AG10803 (cell line): ENCODE data around the gene XRCC4.

Experiments used
- DNase-seq: peaks from one replicate; pipeline ENCODE4 v3.0.0; 2010; ENCODE audit warnings: low read depth
- H3K4me3 ChIP-seq: 2 replicates; pipeline ENCODE4 v1.5.1; 2011; ENCODE audit warnings: mild to moderate bottlenecking, low read length, control low read depth
- TF ChIP-seq, protein P1 (sequence below): conservative IDR thresholded peaks from 2 replicates; pipeline ENCODE4 v1.5.1; 2011; ENCODE audit warnings: mild to moderate bottlenecking, low read length, control low read depth, inconsistent platforms

XRCC4 gene

DNA sequence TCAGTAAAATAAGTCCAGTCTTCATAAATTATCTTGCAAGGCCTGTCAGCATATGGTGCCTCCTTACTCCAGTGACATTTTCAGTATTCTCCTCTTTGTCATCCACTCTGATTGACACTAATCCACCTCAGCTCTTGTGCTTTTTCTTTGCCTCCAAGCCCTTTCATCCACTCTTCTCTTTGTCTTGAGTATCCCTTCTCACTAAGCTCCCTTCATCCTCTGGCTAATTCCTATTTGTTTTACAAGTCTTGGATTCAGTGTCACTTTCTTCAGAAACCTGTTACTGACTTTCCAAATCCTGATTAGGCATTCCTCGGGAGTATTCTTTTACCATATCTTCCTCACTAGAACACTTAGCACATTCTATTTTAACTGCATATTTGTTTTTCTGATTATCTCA is 293.6 kb downstream of the XRCC4 start:
- TF ChIP-seq, protein P1, sequence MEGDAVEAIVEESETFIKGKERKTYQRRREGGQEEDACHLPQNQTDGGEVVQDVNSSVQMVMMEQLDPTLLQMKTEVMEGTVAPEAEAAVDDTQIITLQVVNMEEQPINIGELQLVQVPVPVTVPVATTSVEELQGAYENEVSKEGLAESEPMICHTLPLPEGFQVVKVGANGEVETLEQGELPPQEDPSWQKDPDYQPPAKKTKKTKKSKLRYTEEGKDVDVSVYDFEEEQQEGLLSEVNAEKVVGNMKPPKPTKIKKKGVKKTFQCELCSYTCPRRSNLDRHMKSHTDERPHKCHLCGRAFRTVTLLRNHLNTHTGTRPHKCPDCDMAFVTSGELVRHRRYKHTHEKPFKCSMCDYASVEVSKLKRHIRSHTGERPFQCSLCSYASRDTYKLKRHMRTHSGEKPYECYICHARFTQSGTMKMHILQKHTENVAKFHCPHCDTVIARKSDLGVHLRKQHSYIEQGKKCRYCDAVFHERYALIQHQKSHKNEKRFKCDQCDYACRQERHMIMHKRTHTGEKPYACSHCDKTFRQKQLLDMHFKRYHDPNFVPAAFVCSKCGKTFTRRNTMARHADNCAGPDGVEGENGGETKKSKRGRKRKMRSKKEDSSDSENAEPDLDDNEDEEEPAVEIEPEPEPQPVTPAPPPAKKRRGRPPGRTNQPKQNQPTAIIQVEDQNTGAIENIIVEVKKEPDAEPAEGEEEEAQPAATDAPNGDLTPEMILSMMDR = no peak
- no peak overlapping the region for H3K4me3 ChIP-seq
- no peak for DNase-seq

DNA sequence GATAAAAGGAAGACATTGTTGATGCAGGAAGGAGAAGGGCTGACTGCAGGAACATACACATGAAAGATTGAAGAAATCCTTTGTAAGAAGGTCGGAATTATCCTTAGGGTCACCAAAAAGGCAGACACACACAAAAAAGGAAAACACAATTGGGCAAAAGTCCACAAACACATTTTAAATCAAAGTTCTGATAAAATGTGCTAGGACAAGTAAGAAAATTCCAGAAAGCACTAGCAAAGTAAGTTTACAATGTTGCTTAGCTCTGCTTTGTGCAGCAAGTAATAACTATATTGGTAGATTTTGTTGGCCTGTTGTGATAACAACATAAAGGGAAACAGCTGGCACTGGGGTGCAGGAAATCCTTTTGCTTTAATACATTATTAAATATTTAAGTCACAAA is 294.4 kb downstream of the XRCC4 start:
- DNase-seq = no peak
- no peak overlapping the region for H3K4me3 ChIP-seq
- TF ChIP-seq, protein P1 = no peak

DNA sequence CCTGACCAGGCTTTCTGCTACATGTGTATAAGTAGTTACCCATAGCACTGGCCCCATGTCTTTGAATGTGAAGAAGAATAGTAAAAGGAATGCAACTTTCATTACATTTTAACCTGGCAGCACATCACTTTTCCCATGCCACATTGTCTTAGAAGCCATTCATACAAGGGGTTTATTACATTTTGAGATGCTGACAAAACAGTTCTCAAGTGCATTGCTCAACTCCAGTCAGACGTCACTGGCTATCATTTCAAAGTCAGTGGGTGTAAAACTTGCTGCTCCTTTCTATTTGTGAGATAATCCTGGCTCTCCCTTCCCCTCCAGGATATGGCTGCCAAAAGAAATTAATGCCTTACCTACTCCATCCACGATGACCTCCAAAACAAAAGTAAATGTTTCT is 297.2 kb downstream of the XRCC4 start:
- no peak overlapping the region for H3K4me3 ChIP-seq
- peak; percentile 56 for DNase-seq
- TF ChIP-seq, protein P1 = no peak

DNA sequence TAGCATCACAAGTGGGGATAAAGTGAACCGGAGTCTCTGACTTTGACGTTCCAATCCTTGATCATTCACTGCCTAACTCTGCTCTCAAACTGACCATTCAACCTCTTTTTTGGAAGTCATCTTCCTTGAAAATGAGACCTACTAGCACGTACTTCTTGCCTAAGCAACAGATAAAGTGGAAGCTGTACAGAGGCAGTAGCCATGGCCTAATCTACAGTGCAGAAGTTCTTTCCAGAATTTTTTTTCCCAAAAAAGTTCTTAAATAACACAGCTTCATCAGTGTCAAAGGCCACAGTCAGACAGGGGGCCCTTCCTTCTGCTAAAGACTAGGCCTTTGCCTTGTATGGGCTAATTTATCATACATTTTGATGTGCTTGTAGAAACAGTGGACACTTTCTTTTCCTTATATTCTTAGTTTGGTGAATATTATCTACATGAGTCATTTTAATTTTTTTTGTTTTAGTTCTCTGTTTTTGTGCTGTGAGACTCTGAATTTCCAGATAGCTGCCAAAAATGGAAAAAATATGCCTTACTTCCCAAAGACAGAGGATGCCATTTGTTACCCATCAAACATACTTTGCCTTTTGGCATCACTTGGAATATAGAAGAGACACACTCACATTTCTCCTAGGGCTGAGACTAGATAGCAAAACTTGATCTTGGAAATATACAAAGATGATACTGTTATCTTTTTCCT is 297.9 kb downstream of the XRCC4 start:
- no peak overlapping the region for H3K4me3 ChIP-seq
- TF ChIP-seq, protein P1 = no peak
- DNase-seq = peak; percentile 59

DNA sequence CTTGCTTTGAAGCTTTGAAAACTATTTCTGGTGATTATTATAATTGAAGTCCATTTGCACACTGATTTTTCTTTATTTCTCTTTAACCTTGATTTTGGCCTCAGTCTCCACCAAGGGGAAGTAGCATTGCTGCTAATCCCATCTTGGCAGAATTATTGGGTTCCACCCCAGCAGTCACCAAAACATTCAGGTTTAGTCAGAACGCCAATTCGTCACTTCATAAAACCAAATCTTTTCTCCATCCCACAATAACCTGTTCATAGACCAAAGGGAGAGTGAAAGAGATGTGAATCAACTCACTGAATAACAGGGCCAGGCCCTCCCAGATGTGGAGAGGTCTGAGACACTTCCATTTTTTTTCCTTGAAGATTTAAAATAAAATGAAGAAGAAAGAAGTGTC is 299.1 kb downstream of the XRCC4 start:
- TF ChIP-seq, protein P1 = no peak
- DNase-seq = no peak
- H3K4me3 ChIP-seq = no peak overlapping the region

DNA sequence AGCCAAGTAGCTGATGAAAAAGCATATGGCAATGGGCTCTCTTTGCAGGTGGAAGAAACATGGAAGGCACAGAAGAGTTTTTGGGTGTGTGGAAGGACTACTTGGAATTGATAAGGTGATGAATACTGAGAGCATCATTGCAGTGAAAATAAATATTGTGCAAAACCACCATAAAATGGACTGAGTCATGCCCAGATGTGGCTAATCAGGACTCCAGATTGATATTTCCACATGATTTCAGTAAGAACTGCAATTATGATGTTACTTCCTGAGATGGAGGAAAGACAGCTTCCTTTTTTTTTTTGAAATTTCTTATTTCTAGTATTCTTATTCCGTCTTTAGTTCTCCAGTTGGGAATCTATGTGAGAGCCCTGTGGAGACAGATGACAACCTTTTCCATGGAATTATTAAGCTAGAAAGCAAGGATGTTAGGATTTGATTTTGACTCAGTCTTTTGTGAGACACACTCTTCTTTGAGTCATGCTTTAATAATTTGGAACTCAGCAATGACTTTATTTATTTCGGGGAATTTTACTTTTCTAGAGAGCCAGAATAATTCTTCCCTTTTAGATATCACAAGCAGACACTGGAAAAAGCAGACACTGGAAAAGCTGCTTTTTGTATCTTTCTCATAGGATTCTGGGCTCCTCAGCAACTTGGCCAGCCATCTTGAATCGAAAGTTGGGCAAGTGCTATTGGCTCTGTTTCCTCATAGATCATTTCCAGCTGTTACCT is 300.0 kb downstream of the XRCC4 start:
- TF ChIP-seq, protein P1 = no peak
- DNase-seq = peak; percentile 82
- H3K4me3 ChIP-seq = no peak overlapping the region

DNA sequence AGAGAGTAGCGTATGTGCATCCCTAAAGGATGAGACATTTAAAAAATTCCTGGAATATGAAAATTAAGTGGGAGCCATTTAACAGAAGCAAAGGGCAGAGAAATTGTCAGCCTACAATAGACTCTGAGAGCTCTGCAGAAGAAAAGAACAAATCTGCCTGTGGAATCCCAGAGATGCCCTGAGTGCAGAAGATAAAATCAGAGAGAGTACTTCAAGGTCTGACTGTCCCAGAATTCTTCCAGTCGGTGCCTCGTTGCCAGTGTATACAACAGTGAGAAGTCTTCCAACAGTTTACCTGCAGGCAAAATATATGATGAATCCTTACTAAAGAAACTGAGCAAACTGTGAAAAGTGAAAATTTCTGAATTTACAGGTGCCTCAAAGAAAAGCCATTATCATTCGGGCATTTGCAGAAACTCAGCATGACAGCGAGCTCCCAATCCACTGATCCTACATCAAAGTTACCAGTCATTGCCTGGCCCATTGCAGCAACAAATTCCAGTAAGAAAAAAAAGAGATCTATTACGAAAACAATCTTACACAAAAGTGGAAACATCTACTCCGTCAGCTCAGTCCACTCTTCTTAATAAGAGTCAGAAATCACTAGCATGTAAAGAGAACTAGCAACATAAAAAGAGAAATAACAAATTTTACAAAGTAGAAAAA is 301.4 kb downstream of the XRCC4 start:
- H3K4me3 ChIP-seq = no peak overlapping the region
- TF ChIP-seq, protein P1 = no peak
- DNase-seq = no peak
